HEK293 (cell line): ENCODE measurements around the gene MBD1.

ENCODE experiments used
- GLI4 ChIP-seq: fragments of 450-650 bp; formaldehyde crosslinking; IDR thresholded peaks from 2 replicates; pipeline ENCODE4 v1.5.1; 2016; ENCODE audit warnings: missing biosample characterization, missing genetic modification characterization
- GLIS1 ChIP-seq: fragments of 450-650 bp; formaldehyde crosslinking; IDR thresholded peaks from 2 replicates; pipeline ENCODE4 v1.5.1; 2016; ENCODE audit warnings: missing biosample characterization, missing genetic modification characterization
- GLIS2 ChIP-seq: fragments of 450-650 bp; formaldehyde crosslinking; IDR thresholded peaks from 2 replicates; pipeline ENCODE4 v1.5.1; 2016; ENCODE audit warnings: missing biosample characterization, missing genetic modification characterization
- KLF1 ChIP-seq: fragments of 450-650 bp; formaldehyde crosslinking; IDR thresholded peaks from 2 replicates; pipeline ENCODE4 v1.5.1; 2016; ENCODE audit warnings: missing biosample characterization, missing genetic modification characterization
- SP3 ChIP-seq: fragments of 450-650 bp; formaldehyde crosslinking; IDR thresholded peaks from 2 replicates; pipeline ENCODE4 v1.5.1; 2016; ENCODE audit warnings: missing biosample characterization, missing genetic modification characterization
- SP7 ChIP-seq: fragments of 450-650 bp; formaldehyde crosslinking; IDR thresholded peaks from 2 replicates; pipeline ENCODE4 v1.5.1; 2016; ENCODE audit warnings: missing biosample characterization, missing genetic modification characterization
- WT1 ChIP-seq: fragments of 450-650 bp; formaldehyde crosslinking; IDR thresholded peaks from 2 replicates; pipeline ENCODE4 v1.5.1; 2016; ENCODE audit warnings: missing biosample characterization, missing genetic modification characterization
- YY2 ChIP-seq: fragments of 450-650 bp; formaldehyde crosslinking; IDR thresholded peaks from 2 replicates; pipeline ENCODE4 v1.5.1; 2016; ENCODE audit warnings: missing biosample characterization, missing genetic modification characterization
- ZBTB20 ChIP-seq: fragments of 450-650 bp; formaldehyde crosslinking; IDR thresholded peaks from 2 replicates; pipeline ENCODE4 v1.5.1; 2016; ENCODE audit warnings: missing biosample characterization, missing genetic modification characterization
- ZBTB48 ChIP-seq: fragments of 450-650 bp; formaldehyde crosslinking; IDR thresholded peaks from 2 replicates; pipeline ENCODE4 v1.5.1; 2016; ENCODE audit warnings: missing biosample characterization, missing genetic modification characterization
- ZNF2 ChIP-seq: fragments of 450-650 bp; formaldehyde crosslinking; IDR thresholded peaks from 2 replicates; pipeline ENCODE4 v1.5.1; 2016; ENCODE audit warnings: missing biosample characterization, missing genetic modification characterization
- ZNF214 ChIP-seq: fragments of 450-650 bp; formaldehyde crosslinking; IDR thresholded peaks from 2 replicates; pipeline ENCODE4 v1.5.1; 2017; ENCODE audit warnings: missing biosample characterization, mild to moderate bottlenecking, missing genetic modification characterization, borderline replicate concordance
- ZNF37A ChIP-seq: fragments of 450-650 bp; IDR thresholded peaks from 2 replicates; pipeline ENCODE4 v1.5.1; 2018; ENCODE audit warnings: missing biosample characterization, missing genetic modification characterization
- ZNF529 ChIP-seq: fragments of 450-650 bp; formaldehyde crosslinking; IDR thresholded peaks from 2 replicates; pipeline ENCODE4 v1.5.1; 2017; ENCODE audit warnings: missing genetic modification characterization, missing biosample characterization; ENCODE audit not compliant: insufficient replicate concordance
- ZNF621 ChIP-seq: fragments of 450-650 bp; formaldehyde crosslinking; IDR thresholded peaks from 2 replicates; pipeline ENCODE4 v1.5.1; 2017; ENCODE audit warnings: missing biosample characterization, missing genetic modification characterization
- ZNF707 ChIP-seq: fragments of 450-650 bp; formaldehyde crosslinking; IDR thresholded peaks from 2 replicates; pipeline ENCODE4 v1.5.1; 2016; ENCODE audit warnings: missing biosample characterization, missing genetic modification characterization
- ZNF791 ChIP-seq: fragments of 450-650 bp; formaldehyde crosslinking; IDR thresholded peaks from 2 replicates; pipeline ENCODE4 v1.5.1; 2016; ENCODE audit warnings: missing biosample characterization, missing genetic modification characterization
- ZNF837 ChIP-seq: fragments of 450-650 bp; formaldehyde crosslinking; IDR thresholded peaks from 2 replicates; pipeline ENCODE4 v1.5.1; 2016; ENCODE audit warnings: missing biosample characterization, missing genetic modification characterization
- TF ChIP-seq, protein P1 (sequence below): fragments of 450-650 bp; formaldehyde crosslinking; IDR thresholded peaks from 2 replicates; pipeline ENCODE4; 2016; ENCODE audit warnings: missing biosample characterization, missing genetic modification characterization
- TF ChIP-seq, protein P2 (sequence below): fragments of 450-650 bp; formaldehyde crosslinking; IDR thresholded peaks from 2 replicates; pipeline ENCODE4 v1.5.1; 2016; ENCODE audit warnings: missing biosample characterization, missing genetic modification characterization
- TF ChIP-seq, protein P3 (sequence below): fragments of 450-650 bp; formaldehyde crosslinking; IDR thresholded peaks from 2 replicates; pipeline ENCODE4 v1.5.1; 2017; ENCODE audit warnings: missing biosample characterization, missing genetic modification characterization
- TF ChIP-seq, protein P4 (sequence below): fragments of 450-650 bp; formaldehyde crosslinking; IDR thresholded peaks from 2 replicates; pipeline ENCODE4 v1.5.1; 2016; ENCODE audit warnings: missing biosample characterization, missing genetic modification characterization
- TF ChIP-seq, protein P5 (sequence below): fragments of 450-650 bp; formaldehyde crosslinking; IDR thresholded peaks from 2 replicates; pipeline ENCODE4 v1.5.1; 2016; ENCODE audit warnings: missing biosample characterization, missing genetic modification characterization
- TF ChIP-seq, protein P6 (sequence below): fragments of 450-650 bp; formaldehyde crosslinking; IDR thresholded peaks from 2 replicates; pipeline ENCODE4 v1.5.1; 2016; ENCODE audit warnings: missing biosample characterization, missing genetic modification characterization
- TF ChIP-seq, protein P7 (sequence below): fragments of 450-650 bp; formaldehyde crosslinking; IDR thresholded peaks from 2 replicates; pipeline ENCODE4 v1.5.1; 2016; ENCODE audit warnings: missing biosample characterization, missing genetic modification characterization

The MBD1 gene

DNA sequence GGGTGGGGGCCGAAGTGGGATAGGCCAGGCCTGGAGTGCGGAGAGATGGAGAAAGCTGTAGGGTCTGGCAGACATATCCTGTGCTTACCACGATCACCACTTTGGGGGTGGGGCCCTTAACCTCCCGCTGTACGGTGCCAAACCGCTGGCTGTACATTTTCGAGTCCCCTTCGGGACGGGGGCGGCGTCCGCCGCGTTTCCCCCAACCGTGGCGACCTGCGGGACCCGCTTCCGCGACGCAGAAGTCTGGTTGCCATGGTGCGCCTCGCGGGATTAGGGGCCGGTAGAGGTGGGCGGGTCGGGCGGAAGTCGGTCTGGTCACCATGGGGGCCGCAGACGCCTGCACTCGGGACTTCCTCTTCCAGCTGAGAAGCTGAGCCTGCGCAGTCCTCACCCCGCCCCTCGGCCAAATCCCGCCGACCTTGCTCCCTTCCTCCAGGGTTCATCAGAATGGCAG, 15.0 kb downstream of the MBD1 start, which contains the start of gene CFAP53 (continued):
- TF ChIP-seq ZNF791 (tag by site-specific recombination) (no peak), ZNF621 (tag by site-specific recombination) (no peak), ZBTB48 (tag by site-specific recombination) (peak; percentile 55), WT1 (no peak), YY2 (tag by site-specific recombination) (0 out of 2 replicates have a peak, but pooled peaks have one; percentile 30), SP3 (peak; percentile 76), ZNF2 (no peak), SP7 (tag by site-specific recombination) (0 out of 2 replicates have a peak, but pooled peaks have one; percentile 47), KLF1 (tag by site-specific recombination) (peak; percentile 61; the same call in 1 of the 2 replicates), ZNF529 (no peak), ZNF37A (tag by site-specific recombination) (no peak), ZNF707 (no peak), ZNF214 (tag by site-specific recombination) (no peak), ZBTB20 (tag by site-specific recombination) (no peak; the same call in 1 of the 2 replicates), GLIS2 (tag by site-specific recombination) (peak; percentile 78), GLIS1 (tag by site-specific recombination) (peak; percentile 28; the same call in 1 of the 2 replicates), GLI4 (tag by site-specific recombination) (no peak), ZNF837 (tag by site-specific recombination) (no peak)
- TF ChIP-seq, protein P1, sequence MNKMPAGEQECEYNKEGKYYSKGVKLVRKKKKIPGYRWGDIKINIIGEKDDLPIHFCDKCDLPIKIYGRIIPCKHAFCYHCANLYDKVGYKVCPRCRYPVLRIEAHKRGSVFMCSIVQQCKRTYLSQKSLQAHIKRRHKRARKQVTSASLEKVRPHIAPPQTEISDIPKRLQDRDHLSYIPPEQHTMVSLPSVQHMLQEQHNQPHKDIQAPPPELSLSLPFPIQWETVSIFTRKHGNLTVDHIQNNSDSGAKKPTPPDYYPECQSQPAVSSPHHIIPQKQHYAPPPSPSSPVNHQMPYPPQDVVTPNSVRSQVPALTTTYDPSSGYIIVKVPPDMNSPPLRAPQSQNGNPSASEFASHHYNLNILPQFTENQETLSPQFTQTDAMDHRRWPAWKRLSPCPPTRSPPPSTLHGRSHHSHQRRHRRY (tag by site-specific recombination), result no peak
- TF ChIP-seq, protein P2, sequence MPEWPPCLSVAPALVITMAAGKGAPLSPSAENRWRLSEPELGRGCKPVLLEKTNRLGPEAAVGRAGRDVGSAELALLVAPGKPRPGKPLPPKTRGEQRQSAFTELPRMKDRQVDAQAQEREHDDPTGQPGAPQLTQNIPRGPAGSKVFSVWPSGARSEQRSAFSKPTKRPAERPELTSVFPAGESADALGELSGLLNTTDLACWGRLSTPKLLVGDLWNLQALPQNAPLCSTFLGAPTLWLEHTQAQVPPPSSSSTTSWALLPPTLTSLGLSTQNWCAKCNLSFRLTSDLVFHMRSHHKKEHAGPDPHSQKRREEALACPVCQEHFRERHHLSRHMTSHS, result no peak
- TF ChIP-seq, protein P3, sequence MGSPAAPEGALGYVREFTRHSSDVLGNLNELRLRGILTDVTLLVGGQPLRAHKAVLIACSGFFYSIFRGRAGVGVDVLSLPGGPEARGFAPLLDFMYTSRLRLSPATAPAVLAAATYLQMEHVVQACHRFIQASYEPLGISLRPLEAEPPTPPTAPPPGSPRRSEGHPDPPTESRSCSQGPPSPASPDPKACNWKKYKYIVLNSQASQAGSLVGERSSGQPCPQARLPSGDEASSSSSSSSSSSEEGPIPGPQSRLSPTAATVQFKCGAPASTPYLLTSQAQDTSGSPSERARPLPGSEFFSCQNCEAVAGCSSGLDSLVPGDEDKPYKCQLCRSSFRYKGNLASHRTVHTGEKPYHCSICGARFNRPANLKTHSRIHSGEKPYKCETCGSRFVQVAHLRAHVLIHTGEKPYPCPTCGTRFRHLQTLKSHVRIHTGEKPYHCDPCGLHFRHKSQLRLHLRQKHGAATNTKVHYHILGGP, result no peak
- TF ChIP-seq, protein P4, sequence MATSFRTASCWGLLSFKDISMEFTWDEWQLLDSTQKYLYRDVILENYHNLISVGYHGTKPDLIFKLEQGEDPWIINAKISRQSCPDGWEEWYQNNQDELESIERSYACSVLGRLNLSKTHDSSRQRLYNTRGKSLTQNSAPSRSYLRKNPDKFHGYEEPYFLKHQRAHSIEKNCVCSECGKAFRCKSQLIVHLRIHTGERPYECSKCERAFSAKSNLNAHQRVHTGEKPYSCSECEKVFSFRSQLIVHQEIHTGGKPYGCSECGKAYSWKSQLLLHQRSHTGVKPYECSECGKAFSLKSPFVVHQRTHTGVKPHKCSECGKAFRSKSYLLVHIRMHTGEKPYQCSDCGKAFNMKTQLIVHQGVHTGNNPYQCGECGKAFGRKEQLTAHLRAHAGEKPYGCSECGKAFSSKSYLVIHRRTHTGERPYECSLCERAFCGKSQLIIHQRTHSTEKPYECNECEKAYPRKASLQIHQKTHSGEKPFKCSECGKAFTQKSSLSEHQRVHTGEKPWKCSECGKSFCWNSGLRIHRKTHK (tag by site-specific recombination), result no peak
- TF ChIP-seq, protein P5, sequence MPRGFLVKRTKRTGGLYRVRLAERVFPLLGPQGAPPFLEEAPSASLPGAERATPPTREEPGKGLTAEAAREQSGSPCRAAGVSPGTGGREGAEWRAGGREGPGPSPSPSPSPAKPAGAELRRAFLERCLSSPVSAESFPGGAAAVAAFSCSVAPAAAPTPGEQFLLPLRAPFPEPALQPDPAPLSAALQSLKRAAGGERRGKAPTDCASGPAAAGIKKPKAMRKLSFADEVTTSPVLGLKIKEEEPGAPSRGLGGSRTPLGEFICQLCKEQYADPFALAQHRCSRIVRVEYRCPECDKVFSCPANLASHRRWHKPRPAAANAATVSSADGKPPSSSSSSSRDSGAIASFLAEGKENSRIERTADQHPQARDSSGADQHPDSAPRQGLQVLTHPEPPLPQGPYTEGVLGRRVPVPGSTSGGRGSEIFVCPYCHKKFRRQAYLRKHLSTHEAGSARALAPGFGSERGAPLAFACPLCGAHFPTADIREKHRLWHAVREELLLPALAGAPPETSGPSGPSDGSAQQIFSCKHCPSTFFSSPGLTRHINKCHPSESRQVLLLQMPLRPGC, result no peak
- TF ChIP-seq, protein P6, sequence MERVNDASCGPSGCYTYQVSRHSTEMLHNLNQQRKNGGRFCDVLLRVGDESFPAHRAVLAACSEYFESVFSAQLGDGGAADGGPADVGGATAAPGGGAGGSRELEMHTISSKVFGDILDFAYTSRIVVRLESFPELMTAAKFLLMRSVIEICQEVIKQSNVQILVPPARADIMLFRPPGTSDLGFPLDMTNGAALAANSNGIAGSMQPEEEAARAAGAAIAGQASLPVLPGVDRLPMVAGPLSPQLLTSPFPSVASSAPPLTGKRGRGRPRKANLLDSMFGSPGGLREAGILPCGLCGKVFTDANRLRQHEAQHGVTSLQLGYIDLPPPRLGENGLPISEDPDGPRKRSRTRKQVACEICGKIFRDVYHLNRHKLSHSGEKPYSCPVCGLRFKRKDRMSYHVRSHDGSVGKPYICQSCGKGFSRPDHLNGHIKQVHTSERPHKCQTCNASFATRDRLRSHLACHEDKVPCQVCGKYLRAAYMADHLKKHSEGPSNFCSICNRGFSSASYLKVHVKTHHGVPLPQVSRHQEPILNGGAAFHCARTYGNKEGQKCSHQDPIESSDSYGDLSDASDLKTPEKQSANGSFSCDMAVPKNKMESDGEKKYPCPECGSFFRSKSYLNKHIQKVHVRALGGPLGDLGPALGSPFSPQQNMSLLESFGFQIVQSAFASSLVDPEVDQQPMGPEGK (tag by site-specific recombination), result peak; percentile 91
- TF ChIP-seq, protein P7, sequence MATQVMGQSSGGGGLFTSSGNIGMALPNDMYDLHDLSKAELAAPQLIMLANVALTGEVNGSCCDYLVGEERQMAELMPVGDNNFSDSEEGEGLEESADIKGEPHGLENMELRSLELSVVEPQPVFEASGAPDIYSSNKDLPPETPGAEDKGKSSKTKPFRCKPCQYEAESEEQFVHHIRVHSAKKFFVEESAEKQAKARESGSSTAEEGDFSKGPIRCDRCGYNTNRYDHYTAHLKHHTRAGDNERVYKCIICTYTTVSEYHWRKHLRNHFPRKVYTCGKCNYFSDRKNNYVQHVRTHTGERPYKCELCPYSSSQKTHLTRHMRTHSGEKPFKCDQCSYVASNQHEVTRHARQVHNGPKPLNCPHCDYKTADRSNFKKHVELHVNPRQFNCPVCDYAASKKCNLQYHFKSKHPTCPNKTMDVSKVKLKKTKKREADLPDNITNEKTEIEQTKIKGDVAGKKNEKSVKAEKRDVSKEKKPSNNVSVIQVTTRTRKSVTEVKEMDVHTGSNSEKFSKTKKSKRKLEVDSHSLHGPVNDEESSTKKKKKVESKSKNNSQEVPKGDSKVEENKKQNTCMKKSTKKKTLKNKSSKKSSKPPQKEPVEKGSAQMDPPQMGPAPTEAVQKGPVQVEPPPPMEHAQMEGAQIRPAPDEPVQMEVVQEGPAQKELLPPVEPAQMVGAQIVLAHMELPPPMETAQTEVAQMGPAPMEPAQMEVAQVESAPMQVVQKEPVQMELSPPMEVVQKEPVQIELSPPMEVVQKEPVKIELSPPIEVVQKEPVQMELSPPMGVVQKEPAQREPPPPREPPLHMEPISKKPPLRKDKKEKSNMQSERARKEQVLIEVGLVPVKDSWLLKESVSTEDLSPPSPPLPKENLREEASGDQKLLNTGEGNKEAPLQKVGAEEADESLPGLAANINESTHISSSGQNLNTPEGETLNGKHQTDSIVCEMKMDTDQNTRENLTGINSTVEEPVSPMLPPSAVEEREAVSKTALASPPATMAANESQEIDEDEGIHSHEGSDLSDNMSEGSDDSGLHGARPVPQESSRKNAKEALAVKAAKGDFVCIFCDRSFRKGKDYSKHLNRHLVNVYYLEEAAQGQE (tag by site-specific recombination), result no peak
